Ramos (cell line): ENCODE data around the gene TCHHL1.
"Not testable (repeated sequence)": the region's sequence is repeated elsewhere in the genome, so short reads cannot be mapped to it uniquely, and the experiment has no call there.

Experiments used
- in situ Hi-C: fragments of 300-500 bp; cut with MboI; formaldehyde crosslinking; loops from one replicate; pipeline ENCODE4 v1.14.3; 2022; ENCODE audit warnings: low sequenced_read_pairs; ENCODE audit not compliant: unreplicated experiment

Gene TCHHL1

GRCh38 chr1:152096931-152097330, 8.1 kb upstream of the TCHHL1 start:
- in situ Hi-C loops, result no loop called here

GRCh38 chr1:152086760-152087159, 2.1 kb downstream of the TCHHL1 start:
- in situ Hi-C loops, result no loop called here

- in situ Hi-C loops, result no loop called here
Observed at GRCh38 chr1:152084853-152085252, 4.0 kb downstream of the TCHHL1 start.

GRCh38 chr1:152081026-152081425, 7.8 kb downstream of the TCHHL1 start:
- in situ Hi-C loops, result not testable (repeated sequence)

GRCh38 chr1:152080494-152080893, 8.4 kb downstream of the TCHHL1 start:
- in situ Hi-C loops, result not testable (repeated sequence)

- in situ Hi-C loops, result no loop called here
Observed at GRCh38 chr1:152078831-152079441, 9.9 kb downstream of the TCHHL1 start.

- in situ Hi-C loops, result no loop called here
Observed at GRCh38 chr1:152072311-152072710, 16.6 kb downstream of the TCHHL1 start.

- in situ Hi-C loops, result no loop called here
Observed at GRCh38 chr1:152071123-152071522, 17.7 kb downstream of the TCHHL1 start.

- in situ Hi-C loops, result no loop called here
Observed at GRCh38 chr1:152067929-152068328, 20.9 kb downstream of the TCHHL1 start.

- in situ Hi-C loops, result no loop called here
Observed at GRCh38 chr1:152067150-152067549, 21.7 kb downstream of the TCHHL1 start.

- in situ Hi-C loops, result no loop called here
Observed at GRCh38 chr1:152061952-152062351, 26.9 kb downstream of the TCHHL1 start.

- in situ Hi-C loops, result loop anchor here (5.0 to 10.0 kb wide), 2 partner anchors 129 to 391 kb away; no protein-coding TSS in a partner anchor
Observed at GRCh38 chr1:152053375-152053774, 35.5 kb downstream of the TCHHL1 start.

GRCh38 chr1:152052606-152053005, 36.3 kb downstream of the TCHHL1 start:
- in situ Hi-C loops, result loop anchor here (5.0 to 10.0 kb wide), 2 partner anchors 130 to 392 kb away; no protein-coding TSS in a partner anchor

- in situ Hi-C loops, result loop anchor here (5.0 to 10.0 kb wide), 2 partner anchors 131 to 394 kb away; no protein-coding TSS in a partner anchor
Observed at GRCh38 chr1:152050886-152051675, 37.8 kb downstream of the TCHHL1 start.

GRCh38 chr1:152049291-152050083, 39.4 kb downstream of the TCHHL1 start:
- in situ Hi-C loops, result loop anchor here (5.0 to 10.0 kb wide), 2 partner anchors 133 to 395 kb away; no protein-coding TSS in a partner anchor

- in situ Hi-C loops, result no loop called here
Observed at GRCh38 chr1:152048416-152049009, 40.4 kb downstream of the TCHHL1 start.

GRCh38 chr1:152047730-152048415, 41.0 kb downstream of the TCHHL1 start:
- in situ Hi-C loops, result no loop called here

GRCh38 chr1:152047413-152047729, 41.5 kb downstream of the TCHHL1 start:
- in situ Hi-C loops, result no loop called here

- in situ Hi-C loops, result no loop called here
Observed at GRCh38 chr1:152044386-152044785, 44.5 kb downstream of the TCHHL1 start.

- in situ Hi-C loops, result no loop called here
Observed at GRCh38 chr1:152043870-152044269, 45.0 kb downstream of the TCHHL1 start.
